Measurements from ENCODE around the gene UBE3D. TPM values are rescaled to one million over a fixed set of nuclear protein-coding genes. Genes with fewer than 3 reads are reported as not detected.

The UBE3D gene
- total RNA-seq, 1 donor from 2014 or later: 5.3 TPM

DNA sequence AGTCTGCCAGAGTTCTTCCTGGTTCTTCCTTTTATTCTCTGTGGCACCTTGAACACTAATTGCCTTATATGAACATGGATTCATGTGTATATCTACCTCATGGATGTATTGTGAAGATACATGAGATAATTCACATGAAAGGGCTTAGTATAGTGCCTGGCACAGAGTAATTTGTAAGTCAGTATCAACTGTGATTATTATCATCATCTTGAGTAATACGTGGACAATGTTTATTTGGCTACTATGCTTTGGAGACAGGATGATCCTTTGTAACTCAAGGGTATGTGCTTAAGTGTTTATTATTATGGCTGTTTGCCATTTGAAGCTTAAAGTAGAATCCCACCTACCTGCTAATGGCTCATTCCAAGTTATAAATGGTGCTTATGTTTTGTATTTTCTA is 17.8 kb upstream of the UBE3D start:
- no peaks in the 10 kb centered on the region for H3K9me3 ChIP-seq
- no peaks in the 10 kb centered on the region for H3K27me3 ChIP-seq (ENCODE audit: low read depth)
- TF ChIP-seq CTCF (IDR thresholded peaks at IDR 0.05): no peak
- DNase-seq: no peak
- no peak overlapping the region for H3K4me3 ChIP-seq
- no peak overlapping the region for H3K27ac ChIP-seq
- H3K36me3 ChIP-seq: no peaks in the 10 kb centered on the region
- ATAC-seq: no peak
- intact Hi-C loops (cut with DNase I): no loop called here
- H3K4me1 ChIP-seq: peaks cover 7% of the 10 kb centered on the region

GRCh38 chr6:83073615-83074014 is 8.0 kb upstream of the UBE3D start:
- ATAC-seq (peak; percentile 45 to 51), DNase-seq (no peak)
- Histone ChIP-seq H3K27ac (no peak overlapping the region), H3K4me3 (no peak overlapping the region), H3K36me3 (no peaks in the 10 kb centered on the region), H3K9me3 (no peaks in the 10 kb centered on the region), H3K27me3 (ENCODE audit: low read depth) (no peaks in the 10 kb centered on the region), H3K4me1 (peaks cover 35% of the 10 kb centered on the region)
- intact Hi-C loops (cut with DNase I): no loop called here
- no peak for TF ChIP-seq CTCF (IDR thresholded peaks at IDR 0.05)

DNA sequence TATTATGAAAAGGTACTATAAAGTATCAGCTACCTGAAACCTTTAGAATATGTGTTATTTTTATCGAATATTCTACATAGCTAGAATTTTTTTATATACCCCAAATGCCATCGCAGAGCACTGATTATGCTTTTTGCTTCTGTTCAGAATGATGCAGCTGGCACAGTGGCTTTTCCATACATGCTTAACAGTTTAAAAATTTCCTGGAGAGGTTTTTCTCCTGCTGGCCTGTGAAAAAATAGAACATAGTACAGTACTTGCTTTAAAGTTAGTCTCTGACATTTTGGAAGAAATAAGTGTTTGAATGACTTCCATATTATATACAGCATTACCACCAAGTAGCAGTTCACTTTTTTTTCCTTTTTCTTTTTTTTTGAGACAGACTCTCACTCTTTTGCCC is 7.1 kb upstream of the UBE3D start:
- no peak for ATAC-seq
- no peak for DNase-seq
- H3K9me3 ChIP-seq: no peaks in the 10 kb centered on the region
- intact Hi-C loops (cut with DNase I): no loop called here
- H3K36me3 ChIP-seq: no peaks in the 10 kb centered on the region
- no peaks in the 10 kb centered on the region for H3K27me3 ChIP-seq (ENCODE audit: low read depth)
- peaks cover 40% of the 10 kb centered on the region for H3K4me1 ChIP-seq
- TF ChIP-seq CTCF (IDR thresholded peaks at IDR 0.05): no peak
- no peak overlapping the region for H3K27ac ChIP-seq
- no peak overlapping the region for H3K4me3 ChIP-seq

GRCh38 chr6:83071707-83072106 is 6.1 kb upstream of the UBE3D start:
- Histone ChIP-seq H3K27me3 (ENCODE audit: low read depth) (no peaks in the 10 kb centered on the region), H3K9me3 (no peaks in the 10 kb centered on the region), H3K27ac (no peak overlapping the region), H3K4me1 (peaks cover 40% of the 10 kb centered on the region), H3K36me3 (no peaks in the 10 kb centered on the region), H3K4me3 (no peak overlapping the region)
- no peak for ATAC-seq
- TF ChIP-seq CTCF (IDR thresholded peaks at IDR 0.05): no peak
- no peak for DNase-seq
- intact Hi-C loops (cut with DNase I): no loop called here

- peak overlapping the region; percentile 46 for H3K27ac ChIP-seq
- no peak for ATAC-seq
- H3K4me1 ChIP-seq: peaks cover 40% of the 10 kb centered on the region
- no peak overlapping the region for H3K4me3 ChIP-seq
- H3K36me3 ChIP-seq: no peaks in the 10 kb centered on the region
- no peaks in the 10 kb centered on the region for H3K27me3 ChIP-seq (ENCODE audit: low read depth)
- no peak for TF ChIP-seq CTCF (IDR thresholded peaks at IDR 0.05)
- no peak for DNase-seq
- no peaks in the 10 kb centered on the region for H3K9me3 ChIP-seq
- intact Hi-C loops (cut with DNase I): no loop called here
These were observed 5.4 kb upstream of the UBE3D start for GRCh38 chr6:83071023-83071422.

DNA sequence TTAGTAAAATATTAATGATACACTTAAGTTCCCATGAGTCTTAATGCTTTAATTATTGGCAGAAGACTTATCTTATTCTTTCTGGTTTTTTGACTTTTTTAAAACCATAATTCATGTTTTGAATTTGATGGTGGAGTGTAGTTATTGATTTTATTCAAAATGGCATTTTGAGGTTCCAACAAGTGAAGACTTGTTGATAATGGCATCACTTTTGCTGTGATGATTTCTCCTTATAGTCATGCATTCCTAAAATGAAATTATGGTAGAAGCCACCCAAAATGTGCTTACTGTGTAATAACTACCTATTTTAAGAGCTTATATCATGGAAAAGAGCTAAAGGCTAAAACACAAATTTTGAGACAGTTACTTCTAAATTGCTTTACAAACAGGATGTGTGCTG is 4.0 kb upstream of the UBE3D start:
- no peak overlapping the region for H3K27ac ChIP-seq
- no peaks in the 10 kb centered on the region for H3K36me3 ChIP-seq
- no peaks in the 10 kb centered on the region for H3K9me3 ChIP-seq
- no peaks in the 10 kb centered on the region for H3K27me3 ChIP-seq (ENCODE audit: low read depth)
- DNase-seq (no peak), ATAC-seq (no peak)
- peaks cover 44% of the 10 kb centered on the region for H3K4me1 ChIP-seq
- TF ChIP-seq CTCF (IDR thresholded peaks at IDR 0.05): no peak
- no peak overlapping the region for H3K4me3 ChIP-seq
- intact Hi-C loops (cut with DNase I): no loop called here
